Adrenal gland (tissue), 12 donors: ENCODE data around the gene RPL28. TPM values are rescaled to one million over a fixed set of nuclear protein-coding genes. Genes with fewer than 3 reads are reported as not detected.
A peak's percentile ranks its signal among the peaks of the same experiment; 100 is the strongest.

Source experiments
- DNase-seq, 7 donors: peaks; one replicate each; pipeline ENCODE4 v3.0.0-alpha.2; 2019 to 2020
- H3K27ac ChIP-seq, 5 donors: fragments of 200-600 bp; sonication (generic) in 4 of 5; 1 replicate in 3 of 5; 2 replicates in 2 of 5; pipeline versions ENCODE4 v1.5.1 to v1.8.0; 2016 to 2020; ENCODE audit warnings: mild to moderate bottlenecking in 1 of 5
- H3K27me3 ChIP-seq: fragments of 200-600 bp; 2 replicates; pipeline ENCODE4 v1.8.0; 2021
- H3K36me3 ChIP-seq, 2 donors: fragments of 200-600 bp; replicated peaks in 1 of 2; 1 replicate in 1 of 2; 2 replicates in 1 of 2; pipeline versions ENCODE4 v1.5.1 to v1.8.0; 2018 to 2022
- H3K4me1 ChIP-seq, 2 donors: fragments of 200-600 bp; replicated peaks in 1 of 2; 1 replicate in 1 of 2; 2 replicates in 1 of 2; pipeline versions ENCODE4 v1.5.1 to v1.8.0; 2018 to 2021
- H3K4me3 ChIP-seq, 4 donors: fragments of 200-600 bp; sonication (generic) in 3 of 4; one replicate each; pipeline ENCODE4 v1.5.1; 2016 to 2018
- H3K9me3 ChIP-seq, 3 donors: fragments of 200-600 bp; sonication (generic) in 1 of 3; replicated peaks in 1 of 3; 1 replicate in 2 of 3; 2 replicates in 1 of 3; pipeline versions ENCODE4 v1.5.1 to v1.8.0; 2016 to 2021
- POLR2A ChIP-seq, 2 donors: fragments of 450-650 bp; IDR thresholded peaks; one replicate each; pipeline ENCODE4 v1.6.1; 2017; ENCODE audit warnings: antibody characterized with exemption in 2 of 2, mild to moderate bottlenecking in 2 of 2, moderate library complexity in 1 of 2
- WGBS, 4 donors: extraction: QIAGEN DNeasy Blood & Tissue Kit in 2 of 4; methylation state at CpG; one replicate each; pipeline versions ENCODE4 v1.1.5 to v1.1.7; 2013 to 2017; 5-methylcytosine and 5-hydroxymethylcytosine counted together
- intact Hi-C, 2 donors: fragments of 100-400 bp; cut with DNase I; formaldehyde crosslinking; loops; one replicate each; pipeline versions ENCODE4 v1.14.1 to v1.15.0; 2022 to 2023
- polyA plus RNA-seq, 3 donors: library from polyadenylated mRNA; stranded (reverse); fragments of 200-250 nt in 2 of 3; fragments of 350-450 nt in 1 of 3; fragmentation: Illumina TruSeq in 1 of 3; extraction: RNeasy Lipid Tissue Mini Kit (QIAGEN cat#74804) in 1 of 3; gene quantifications; one replicate each; pipeline ENCODE4 v1.2.3, GENCODE V29; 2013 to 2014
- total RNA-seq, 9 donors: library from RNA; depleted of rRNA in 4 of 9; stranded (reverse); fragments of >200 nt in 4 of 9; fragments of 120-200 nt in 1 of 9; fragmentation: NEBNext Ultra II Directional in 1 of 9; extraction: Animal tissue kit (Norgen Biotek cat#: 25700) in 1 of 9; gene quantifications; one replicate each; pipeline versions ENCODE4 v1.1.0 to v1.2.4, GENCODE V29; 2013 to 2023
- TF ChIP-seq, protein P1 (sequence below), 6 experiments: fragments of 450-650 bp in 4 of 6; fragments of 200-600 bp in 2 of 6; sonication (generic) in 1 of 6; IDR thresholded peaks; 1 replicate in 5 of 6; 2 replicates in 1 of 6; pipeline versions ENCODE4 v1.5.1 to v1.8.0; 2016 to 2021; ENCODE audit warnings: antibody characterized with exemption in 6 of 6, mild to moderate bottlenecking in 2 of 6, moderate library complexity in 1 of 6
- donor health status: healthy with polysubstance abuse.
- donor health status: Bipolar disorder and iron deficiency.
- donor health status: DM: yes; HTN: yes; CAD: no.
- donor health status: DM: no; HTN: no; CAD: no.
- donor health status: DM: no; HTN: no; CAD: no.
- donor health status: DM: yes; HTN: yes; CAD: no.

Gene RPL28
- total and polyA plus RNA-seq, 12 donors, result 194 to 2,804 (median 1,045) TPM

DNA sequence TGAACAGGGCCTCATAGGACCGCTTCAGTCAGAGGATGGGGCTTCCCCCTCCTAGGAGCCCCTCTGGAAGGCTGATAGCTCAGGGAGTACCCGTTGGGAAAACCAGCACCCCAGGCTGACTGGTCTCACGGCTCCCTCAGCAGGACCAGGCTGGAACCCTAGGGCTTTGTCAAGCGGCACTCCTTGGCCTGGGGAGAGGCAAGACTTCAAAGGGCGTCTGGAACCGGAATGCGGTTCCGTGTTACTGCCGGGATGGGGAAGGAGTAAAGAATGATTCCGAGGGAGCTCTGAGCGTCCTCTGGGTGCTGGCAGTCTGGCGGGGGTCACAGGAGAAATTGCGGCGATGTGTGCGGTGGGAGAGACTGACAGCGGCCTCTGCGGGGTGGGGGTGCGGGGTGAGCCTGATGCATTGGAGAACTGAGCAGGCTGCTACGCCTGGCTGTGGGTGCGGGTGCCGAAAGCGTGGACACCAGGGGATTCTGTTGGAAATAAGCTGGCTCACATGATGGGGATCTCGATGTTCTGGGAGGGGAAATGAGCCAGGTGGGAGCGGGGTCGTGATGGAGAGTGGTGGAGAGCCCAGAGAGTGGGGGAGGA lies 33.1 kb upstream of the RPL28 start:
- intact Hi-C loops, result no loop called here
- 56 to 65% (median 62%) methylated on average over 23 to 25 of the region's 25 CpGs for WGBS, 4 donors
- Histone ChIP-seq H3K4me3 (no peak overlapping the region), H3K27me3 (peaks cover 18% of the 10 kb centered on the region), H3K27ac (no peak overlapping the region), H3K9me3 (no peaks in the 10 kb centered on the region), H3K36me3 (no peaks in the 10 kb centered on the region), H3K4me1 (peaks cover 12 to 15% of the 10 kb centered on the region in 2 donors)
- DNase-seq, result no peak
- TF ChIP-seq POLR2A (IDR thresholded peaks at IDR 0.05), result no peak
- TF ChIP-seq, protein P1, sequence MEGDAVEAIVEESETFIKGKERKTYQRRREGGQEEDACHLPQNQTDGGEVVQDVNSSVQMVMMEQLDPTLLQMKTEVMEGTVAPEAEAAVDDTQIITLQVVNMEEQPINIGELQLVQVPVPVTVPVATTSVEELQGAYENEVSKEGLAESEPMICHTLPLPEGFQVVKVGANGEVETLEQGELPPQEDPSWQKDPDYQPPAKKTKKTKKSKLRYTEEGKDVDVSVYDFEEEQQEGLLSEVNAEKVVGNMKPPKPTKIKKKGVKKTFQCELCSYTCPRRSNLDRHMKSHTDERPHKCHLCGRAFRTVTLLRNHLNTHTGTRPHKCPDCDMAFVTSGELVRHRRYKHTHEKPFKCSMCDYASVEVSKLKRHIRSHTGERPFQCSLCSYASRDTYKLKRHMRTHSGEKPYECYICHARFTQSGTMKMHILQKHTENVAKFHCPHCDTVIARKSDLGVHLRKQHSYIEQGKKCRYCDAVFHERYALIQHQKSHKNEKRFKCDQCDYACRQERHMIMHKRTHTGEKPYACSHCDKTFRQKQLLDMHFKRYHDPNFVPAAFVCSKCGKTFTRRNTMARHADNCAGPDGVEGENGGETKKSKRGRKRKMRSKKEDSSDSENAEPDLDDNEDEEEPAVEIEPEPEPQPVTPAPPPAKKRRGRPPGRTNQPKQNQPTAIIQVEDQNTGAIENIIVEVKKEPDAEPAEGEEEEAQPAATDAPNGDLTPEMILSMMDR (IDR thresholded peaks at IDR 0.05), result no peak

DNA sequence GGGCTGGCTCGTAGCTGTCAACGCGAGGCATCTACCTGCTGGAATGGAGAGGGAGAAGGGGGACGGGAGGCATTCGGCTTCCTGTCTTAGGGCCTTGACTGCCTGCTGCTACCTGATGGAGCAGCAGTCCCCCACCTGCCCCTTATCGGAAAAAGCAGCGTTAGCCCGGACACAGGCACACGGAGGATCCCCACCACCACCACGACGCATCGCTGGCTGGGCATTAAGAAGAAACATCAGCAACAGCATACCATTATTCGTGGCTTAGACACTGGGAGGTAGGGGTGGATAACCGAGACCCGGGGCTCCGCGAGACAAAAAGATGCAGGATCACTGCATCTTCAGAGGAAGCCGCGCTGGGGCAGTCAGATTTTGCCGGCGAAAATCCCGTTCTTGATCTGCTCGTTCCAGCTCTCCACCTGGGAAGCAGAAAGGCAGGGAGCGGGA lies 32.4 kb upstream of the RPL28 start:
- no peaks in the 10 kb centered on the region for H3K9me3 ChIP-seq
- H3K27me3 ChIP-seq, result peaks cover 18% of the 10 kb centered on the region
- WGBS, 4 donors, result 3 to 6% (median 4%) methylated on average over 21 to 24 of the region's 24 CpGs
- intact Hi-C loops, result no loop called here
- no peak for DNase-seq
- H3K4me3 ChIP-seq, result peak overlapping the region in 2 of 4 donors; percentile 16 to 43
- TF ChIP-seq, protein P1 (IDR thresholded peaks at IDR 0.05), result no peak
- no peak for TF ChIP-seq POLR2A (IDR thresholded peaks at IDR 0.05)
- H3K27ac ChIP-seq, result no peak overlapping the region
- peaks cover 12 to 15% of the 10 kb centered on the region in 2 donors for H3K4me1 ChIP-seq
- H3K36me3 ChIP-seq, result no peaks in the 10 kb centered on the region

DNA sequence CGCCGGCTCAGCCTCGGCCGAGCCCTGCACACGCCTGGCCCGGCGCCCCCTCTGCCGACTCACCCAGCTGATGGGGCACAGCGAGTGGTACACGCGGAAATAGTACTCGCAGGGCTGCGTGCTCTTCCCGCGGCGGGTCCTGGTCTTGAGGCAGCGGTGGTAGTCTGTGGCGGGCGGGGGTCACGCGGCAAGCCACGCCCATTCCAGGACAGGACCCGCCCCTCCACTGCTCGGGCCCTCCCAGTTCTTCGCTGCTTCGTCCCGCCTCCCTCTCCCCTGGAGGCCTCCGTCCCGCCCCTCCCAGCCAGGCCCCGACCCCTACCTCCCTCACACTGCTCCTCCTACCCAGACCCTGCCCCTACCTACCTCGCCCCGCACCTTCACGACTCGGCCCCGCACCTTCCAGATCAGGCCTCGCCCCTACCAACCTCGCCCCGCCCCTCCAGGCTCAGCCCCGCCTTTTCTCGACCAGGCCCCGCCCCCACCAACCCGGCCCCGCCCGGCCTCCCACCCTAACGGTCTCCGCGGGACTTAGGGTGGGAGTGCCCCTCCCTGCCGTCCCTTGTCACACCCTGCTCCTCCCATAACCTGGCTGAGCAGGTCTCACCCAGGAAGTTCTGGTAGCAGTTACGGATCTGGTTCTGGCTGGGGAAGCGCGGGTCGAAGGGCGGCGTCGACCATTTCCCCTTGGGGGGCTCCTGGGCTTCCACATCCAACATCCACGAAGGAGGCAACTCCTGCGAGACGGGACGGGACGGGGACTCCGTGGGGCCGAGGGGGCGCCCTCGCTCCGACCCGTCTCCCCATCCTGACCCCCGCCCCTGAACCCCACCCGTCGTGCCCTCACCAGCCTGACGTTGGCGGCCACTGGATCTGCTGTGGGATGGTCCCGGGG lies 31.7 kb upstream of the RPL28 start:
- Histone ChIP-seq H3K36me3 (no peaks in the 10 kb centered on the region), H3K27me3 (peaks cover 18% of the 10 kb centered on the region), H3K4me1 (peaks cover 12 to 15% of the 10 kb centered on the region in 2 donors), H3K4me3 (peak overlapping the region in 2 of 4 donors; percentile 16 to 43), H3K27ac (no peak overlapping the region), H3K9me3 (no peaks in the 10 kb centered on the region)
- intact Hi-C loops, result no loop called here
- WGBS, 4 donors, result 2 to 4% (median 2%) methylated on average over 17 to 71 of the region's 72 CpGs
- TF ChIP-seq, protein P1 (IDR thresholded peaks at IDR 0.05), result no peak
- no peak for TF ChIP-seq POLR2A (IDR thresholded peaks at IDR 0.05)
- peak in 5 of 7 donors; percentile 55 to 78 (median 69) for DNase-seq

DNA sequence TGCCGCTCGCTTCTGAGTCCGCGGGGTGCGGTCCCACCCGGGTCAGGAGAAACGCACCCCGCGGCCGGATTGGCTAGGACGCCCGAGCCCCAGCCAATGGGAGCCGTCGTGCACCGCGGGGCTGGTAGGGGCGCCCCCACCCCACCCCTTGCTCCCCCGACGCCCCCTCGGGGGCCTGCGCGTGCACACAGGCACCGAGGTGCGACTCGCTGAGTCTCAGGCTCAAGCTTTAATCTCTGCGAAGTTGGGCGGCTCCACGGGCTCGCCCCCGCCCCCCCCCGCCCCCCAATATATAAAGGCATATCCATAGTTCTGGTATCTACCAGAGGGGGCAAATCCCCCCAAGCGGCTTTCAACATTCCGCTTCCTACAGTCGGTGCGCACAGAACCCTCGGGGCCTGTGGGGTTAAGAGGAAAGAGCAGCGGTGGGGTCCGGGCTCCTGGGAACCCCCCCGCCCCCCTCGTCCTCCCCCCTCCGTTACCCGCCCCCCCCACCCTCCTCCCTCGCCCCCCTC lies 31.0 kb upstream of the RPL28 start, which contains the start of gene COX6B2:
TSS of gene COX6B2 (minus strand) at position 22 of the 515 bp plus-strand sequence. CDS start 198 bp downstream, outside the sequence.
- peaks cover 12 to 15% of the 10 kb centered on the region in 2 donors for H3K4me1 ChIP-seq
- 5 to 20% (median 5%) methylated on average over 2 to 42 of the region's 43 CpGs; no CpG with 5 or more reads in 1 of the 4 donors for WGBS, 4 donors
- no peaks in the 10 kb centered on the region for H3K36me3 ChIP-seq
- H3K4me3 ChIP-seq, result peak within 1 kb of the TSS in 2 of 4 donors; percentile 16 to 43
- no peak within 1 kb of the TSS for H3K27ac ChIP-seq
- peaks cover 18% of the 10 kb centered on the region for H3K27me3 ChIP-seq
- TF ChIP-seq POLR2A (IDR thresholded peaks at IDR 0.05), result no peak
- TF ChIP-seq, protein P1 (IDR thresholded peaks at IDR 0.05), result no peak
- no peak for DNase-seq
- intact Hi-C loops, result no loop called here
- no peaks in the 10 kb centered on the region for H3K9me3 ChIP-seq
